Dermis blood vessel endothelial cell (primary cell): ENCODE data around the gene OSTN. TPM values are rescaled to one million over a fixed set of nuclear protein-coding genes. Genes with fewer than 3 reads are reported as not detected.
"Not testable (repeated sequence)": the region's sequence is repeated elsewhere in the genome, so short reads cannot be mapped to it uniquely, and the experiment has no call there.

Experiments used
- DNase-seq: peaks from one replicate; pipeline ENCODE4 v3.0.0; 2010
- total RNA-seq: library from RNA; depleted of rRNA; stranded (reverse); fragments of >200 nt; gene quantifications from 2 replicates; pipeline ENCODE4 v1.2.3, GENCODE V29; 2014

The OSTN gene
- total RNA-seq, 1 donor from 2014 or later = not detected

DNA sequence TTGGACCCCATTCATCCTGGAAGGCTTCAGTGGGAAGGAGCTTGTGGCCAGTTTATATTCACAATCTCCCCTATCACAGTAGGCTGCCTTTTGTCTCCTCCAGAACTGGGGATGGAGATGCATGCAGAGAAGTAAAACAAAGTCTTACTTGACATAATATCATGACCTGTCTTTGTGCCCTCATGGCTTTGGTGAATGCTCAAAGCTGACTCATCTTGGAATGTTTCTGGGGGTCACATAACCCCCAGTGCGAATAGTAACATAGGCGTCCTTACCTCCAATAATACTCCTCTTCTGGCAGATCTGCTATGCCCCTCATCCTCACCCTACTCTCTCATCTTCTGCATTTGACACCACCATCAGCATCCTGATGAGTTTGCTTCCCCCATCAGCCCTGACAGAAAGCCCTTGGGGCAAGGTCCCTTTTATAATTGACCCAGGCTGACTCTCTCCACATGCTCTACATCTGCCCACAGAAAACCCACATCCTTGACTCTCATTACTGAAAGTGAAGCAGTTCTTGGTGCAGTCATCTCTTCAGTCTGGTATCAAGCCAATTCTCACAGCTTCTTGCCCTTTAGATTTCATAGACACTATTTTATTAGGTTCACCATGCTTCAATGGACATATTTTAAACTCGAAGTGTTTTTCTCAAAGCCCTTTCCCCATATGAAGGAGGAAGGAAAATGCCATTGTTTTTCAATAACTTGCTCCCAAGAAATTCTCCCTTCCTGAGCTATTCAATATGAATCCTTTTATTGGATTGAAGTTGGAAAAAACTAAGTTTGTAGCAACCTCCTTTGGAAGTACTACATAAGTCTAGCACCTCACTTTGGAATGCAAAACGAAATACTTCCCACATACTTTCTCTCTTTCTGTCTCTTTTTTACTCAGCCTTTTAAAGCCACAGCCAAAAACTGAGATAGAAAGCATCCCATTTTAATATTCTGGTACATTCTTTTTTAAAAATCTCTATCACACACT, 36.6 kb downstream of the OSTN start:
- DNase-seq = no peak

DNA sequence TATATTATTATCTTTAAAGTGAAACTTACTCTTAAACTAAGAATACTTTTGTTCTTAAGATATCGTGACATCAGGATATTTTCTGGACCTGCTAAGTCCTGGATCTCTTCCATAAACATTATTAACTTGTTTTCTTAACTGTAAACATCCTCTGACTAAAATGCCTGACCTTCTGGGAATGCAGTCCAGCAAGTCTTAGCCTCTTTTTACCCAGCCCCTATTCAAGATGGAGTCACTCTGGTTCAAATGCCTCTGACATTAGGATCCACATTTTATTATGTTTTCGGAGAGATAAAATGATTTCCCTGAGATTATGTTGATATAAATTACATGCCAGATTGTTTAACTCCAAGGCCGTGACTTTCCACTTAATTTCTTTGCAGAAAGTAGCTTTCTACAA, 37.6 kb downstream of the OSTN start:
- no peak for DNase-seq

DNA sequence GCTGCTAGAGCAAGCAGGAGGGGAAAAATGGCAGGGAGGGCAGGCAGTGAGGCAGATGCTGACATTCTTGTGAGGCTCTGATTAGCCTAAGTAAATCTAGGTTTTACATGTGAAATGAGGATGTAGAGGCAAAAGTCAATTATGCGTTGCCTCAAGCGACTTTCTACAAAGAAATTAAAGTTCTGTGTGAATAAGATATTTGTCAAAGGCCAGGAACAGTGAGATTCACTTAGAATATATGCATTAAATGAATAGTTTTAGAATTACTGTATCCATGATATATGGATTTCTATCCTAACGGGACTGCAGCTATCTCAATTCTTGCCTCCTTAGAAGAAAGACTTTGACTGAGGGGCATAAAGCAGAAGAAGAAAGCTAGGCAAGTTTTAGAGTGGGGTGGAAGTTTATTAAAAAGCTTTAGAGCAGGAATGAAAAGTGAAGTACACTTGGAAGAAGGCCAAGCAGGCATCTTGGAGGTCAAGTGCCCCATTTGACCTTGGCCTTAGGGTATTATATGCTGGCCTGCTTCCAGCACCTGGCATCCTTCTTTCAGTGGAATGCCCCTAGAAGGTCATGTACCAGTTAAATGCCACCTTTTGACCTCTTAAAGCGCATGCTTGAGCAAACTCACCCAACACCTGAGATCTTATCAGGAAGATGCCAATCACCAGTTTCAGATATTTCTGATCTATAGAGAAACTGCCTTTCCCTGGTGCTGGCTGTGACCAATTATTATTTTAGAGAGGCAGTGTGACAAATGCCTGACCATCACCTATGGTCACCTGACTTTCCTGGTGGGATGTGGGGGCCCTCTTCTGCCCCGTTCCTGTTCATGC, 38.2 kb downstream of the OSTN start:
- DNase-seq = no peak

GRCh38 chr3:191238321-191238817, 39.3 kb downstream of the OSTN start:
- peak; percentile 69 for DNase-seq

DNA sequence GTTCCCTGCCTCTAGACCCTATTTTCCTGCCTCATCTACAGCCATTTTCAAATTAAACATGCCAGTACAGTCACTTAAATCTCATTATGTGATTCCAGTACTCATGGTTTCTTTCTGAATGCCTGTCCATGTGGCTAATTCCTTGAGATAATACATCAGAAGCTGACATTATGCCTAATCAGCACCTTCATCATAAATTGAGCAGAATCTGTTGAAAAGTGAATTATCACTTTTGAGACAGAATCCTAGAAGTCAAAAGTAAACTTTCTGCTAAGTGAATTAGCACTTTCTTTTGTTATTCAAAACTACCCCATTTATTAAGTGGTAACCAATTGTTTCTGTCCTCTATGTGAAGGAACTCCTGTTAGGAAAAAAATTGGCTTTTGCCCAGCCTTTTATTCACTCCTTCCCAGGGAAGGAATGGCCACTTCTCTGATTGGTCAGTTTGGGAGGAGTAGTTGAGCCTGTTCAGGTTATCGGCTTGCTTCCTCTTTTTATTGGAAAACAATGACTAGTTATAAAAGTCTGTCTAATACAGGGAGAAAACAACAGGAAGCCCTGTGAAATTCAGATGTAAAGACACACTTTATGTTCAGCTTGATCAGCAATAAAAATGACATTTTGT, 40.5 kb downstream of the OSTN start:
- peak; percentile 83 for DNase-seq

DNA sequence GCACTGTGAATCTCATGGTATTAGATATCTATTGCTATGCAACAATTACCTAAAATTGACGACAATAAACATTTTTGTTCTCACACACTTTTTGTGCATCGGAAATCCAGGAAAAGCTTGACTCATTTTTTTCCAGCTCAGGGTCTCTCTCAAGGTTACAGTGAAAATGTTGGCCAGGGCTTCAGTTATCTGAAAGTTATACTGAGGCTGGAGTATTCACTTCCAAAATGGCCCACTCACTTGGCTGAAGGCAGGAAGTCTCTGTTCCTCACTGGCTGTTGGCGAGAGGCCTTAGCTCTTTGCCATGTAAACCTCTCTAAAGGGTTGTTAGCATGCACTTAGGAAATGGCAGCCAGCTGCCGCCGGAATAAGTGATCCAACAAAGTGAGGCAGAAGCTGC, 41.4 kb downstream of the OSTN start:
- DNase-seq = peak; percentile 76

DNA sequence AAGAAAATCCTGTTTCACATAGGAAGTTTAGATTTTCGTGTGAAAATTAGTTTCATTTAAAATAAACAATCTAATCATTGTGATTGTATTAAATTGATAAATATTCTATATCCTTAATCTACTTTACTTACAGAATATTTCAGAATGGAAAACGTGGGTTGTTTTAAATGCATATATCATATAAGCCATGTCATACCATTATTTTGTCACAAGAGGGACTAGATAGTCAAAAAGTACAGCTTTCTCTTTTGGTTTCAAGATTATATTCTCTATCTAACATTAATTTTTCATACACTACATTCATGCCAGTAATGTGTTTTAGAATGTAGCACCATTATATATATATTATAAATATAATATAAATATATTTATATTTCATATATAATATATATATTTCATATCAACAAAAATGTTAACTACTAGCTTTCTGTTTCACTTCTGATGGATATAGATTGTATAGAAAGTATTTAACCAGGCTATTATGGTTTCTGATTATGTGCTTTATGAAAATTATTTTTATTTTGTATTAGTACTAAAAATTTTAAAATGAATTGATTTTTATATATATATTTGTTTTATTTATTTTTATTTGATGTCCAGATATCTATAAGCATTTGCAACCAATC, 45.3 kb downstream of the OSTN start:
- DNase-seq = peak; percentile 59

DNA sequence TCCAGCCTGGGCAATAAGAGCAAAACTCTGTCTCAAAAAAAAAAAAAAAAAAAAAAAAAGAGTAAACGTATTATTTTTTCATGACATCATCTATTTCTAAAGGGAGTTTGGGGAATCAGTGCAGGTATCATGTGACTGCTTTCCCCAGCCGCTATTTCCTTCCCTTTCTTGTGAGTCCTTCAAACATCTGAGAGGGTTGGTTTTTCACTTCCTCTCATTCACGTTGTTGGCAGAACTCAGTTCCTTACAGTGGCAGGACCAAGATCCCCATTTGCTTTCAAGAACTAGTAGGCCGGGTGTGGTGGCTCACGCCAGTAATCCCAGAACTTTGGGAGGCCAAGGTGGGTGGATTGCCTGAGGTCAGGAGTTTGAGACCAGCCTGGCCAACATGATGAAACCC, 47.0 kb downstream of the OSTN start:
- DNase-seq = not testable (repeated sequence)

DNA sequence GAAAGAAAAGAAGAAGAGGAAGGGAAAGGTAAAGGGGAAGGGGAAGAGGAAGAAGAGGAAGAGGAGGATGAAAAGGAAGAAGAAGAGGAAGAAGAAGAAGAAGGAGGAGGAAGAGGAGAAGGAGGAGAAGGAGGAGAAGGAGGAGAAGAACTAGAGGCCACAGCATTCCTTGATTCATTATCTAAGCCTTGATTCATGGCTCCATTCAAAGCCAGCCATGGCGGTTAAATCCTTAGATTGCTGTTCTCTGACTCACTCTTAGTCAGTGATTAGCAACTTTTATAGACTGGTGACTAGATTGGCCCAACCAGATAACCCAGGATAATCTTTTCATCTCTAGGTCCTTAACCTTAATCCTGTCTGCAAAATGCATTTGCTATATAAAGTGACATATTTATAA, 47.6 kb downstream of the OSTN start:
- DNase-seq = no peak

DNA sequence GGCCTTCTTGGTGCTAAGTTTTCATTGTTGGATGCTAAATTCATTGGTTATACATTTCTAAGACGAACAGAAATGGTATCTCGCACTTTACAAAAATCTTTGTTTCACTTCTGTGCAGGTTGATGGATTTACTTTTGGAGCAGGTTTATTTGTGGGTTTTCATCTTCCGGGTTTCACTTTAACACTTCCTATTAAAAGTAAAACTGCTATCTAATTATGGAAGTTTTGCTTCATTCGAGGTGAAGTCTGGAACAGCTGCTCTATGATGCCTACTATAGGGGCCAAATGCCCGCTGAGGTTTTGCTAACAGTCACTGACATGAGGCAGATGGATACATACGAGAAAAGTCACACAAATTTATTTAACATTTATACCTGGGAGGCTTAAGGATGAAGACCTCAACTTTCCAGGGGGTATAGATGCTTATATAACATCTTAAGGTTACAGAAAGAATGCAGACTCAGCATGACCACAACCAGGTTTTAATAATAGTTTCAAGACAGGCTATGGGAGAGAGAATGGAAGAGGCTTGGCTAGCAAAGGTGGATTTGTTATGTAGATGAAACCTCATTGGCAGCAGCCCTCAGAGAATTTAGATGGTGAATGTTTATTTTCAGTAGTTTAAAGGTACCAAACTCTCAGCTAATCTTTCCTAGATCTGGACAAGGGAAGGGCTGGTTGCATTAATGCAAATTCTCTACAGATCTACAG, 54.2 kb downstream of the OSTN start:
- no peak for DNase-seq

DNA sequence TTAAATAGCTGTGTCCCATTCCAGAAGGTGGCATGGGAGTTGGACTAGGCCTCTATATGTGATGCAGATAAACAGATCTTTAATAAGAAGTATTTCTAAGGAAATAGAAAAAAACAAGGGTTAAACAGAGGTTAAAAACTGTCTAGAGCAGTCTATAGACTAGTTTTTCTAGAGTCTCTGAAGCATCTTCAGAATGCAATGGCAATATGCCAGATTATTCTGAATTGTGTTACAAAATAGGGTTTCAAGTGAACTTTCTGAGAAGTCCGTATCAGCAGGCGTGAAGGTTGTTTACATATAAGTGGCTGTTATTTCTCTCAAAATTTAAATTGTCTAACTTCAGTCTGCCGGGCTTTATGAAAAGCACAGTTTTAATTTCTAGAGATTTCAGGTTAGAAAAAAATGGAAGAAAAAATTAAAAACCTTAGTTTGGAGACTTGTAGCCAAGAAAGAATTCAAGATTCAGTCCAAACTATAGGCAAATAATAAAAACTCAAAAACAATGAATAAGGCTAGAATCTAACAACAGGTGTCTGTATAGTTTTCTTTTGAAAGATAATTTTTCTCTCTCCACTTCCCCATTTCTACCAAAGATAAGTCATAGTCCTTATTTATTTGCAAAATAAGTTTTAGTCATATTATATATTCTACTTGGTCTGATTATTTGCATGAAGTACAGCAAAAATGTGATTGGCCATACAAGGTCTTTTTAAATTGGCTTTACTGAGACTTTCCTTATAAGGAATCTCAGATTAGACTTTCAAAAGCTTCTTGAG, 55.2 kb downstream of the OSTN start:
- DNase-seq = no peak

- no peak for DNase-seq
These were observed 56.1 kb downstream of the OSTN start for GRCh38 chr3:191255156-191255555.

GRCh38 chr3:191256405-191256804, 57.4 kb downstream of the OSTN start:
- no peak for DNase-seq

- DNase-seq = no peak
These were observed 58.2 kb downstream of the OSTN start for GRCh38 chr3:191257286-191257685.

- DNase-seq = no peak
These were observed 60.4 kb downstream of the OSTN start for GRCh38 chr3:191259486-191259885.

GRCh38 chr3:191260431-191261303, 61.6 kb downstream of the OSTN start:
- no peak for DNase-seq

DNA sequence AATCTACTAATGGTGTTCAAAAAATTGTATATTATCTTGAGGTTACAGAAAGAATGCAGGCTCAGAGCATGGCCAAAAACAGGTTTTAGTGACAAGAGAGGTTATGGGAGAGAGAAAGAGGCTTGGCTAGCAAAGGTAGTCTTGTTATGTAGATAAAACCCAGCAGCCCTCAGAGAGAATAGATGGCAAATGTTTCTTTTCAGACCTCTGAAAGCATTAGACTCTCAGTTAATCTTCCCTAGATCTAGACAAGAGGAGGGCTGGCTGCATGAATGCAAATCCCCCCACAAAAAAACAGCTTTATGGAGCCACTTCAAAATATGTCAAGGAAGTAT, 62.2 kb downstream of the OSTN start:
- DNase-seq = no peak

DNA sequence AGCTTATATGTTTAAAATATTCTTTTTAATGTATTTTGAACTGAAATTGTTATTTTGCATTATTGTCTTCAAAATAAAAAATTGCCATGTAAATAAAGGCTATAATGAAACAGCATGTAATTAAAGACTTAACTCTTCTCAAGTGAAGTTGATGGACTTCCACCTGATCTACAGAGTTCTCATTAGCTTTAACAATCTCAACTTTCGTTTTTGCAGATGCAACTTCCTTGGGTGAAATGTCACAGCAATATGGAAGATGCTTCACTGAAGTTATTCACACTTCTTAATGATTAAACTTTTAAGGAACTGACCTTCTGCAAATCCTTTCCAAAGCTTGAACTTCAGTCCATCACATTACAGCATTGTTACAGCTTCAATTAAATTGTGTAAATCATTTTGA, 63.6 kb downstream of the OSTN start:
- DNase-seq = no peak

GRCh38 chr3:191263365-191263764, 64.3 kb downstream of the OSTN start:
- no peak for DNase-seq

GRCh38 chr3:191263850-191264249, 64.8 kb downstream of the OSTN start:
- DNase-seq = no peak
